Mesendoderm (in vitro differentiated cells): ENCODE data around the gene LYRM7.

Experiments
- DNase-seq: peaks from one replicate; pipeline ENCODE4 v3.0.0; 2013
- H2AK5ac ChIP-seq: 2 replicates; pipeline ENCODE4 v1.6.1; 2013; ENCODE audit warnings: low read length, inconsistent platforms
- H2BK120ac ChIP-seq: 2 replicates; pipeline ENCODE4 v1.6.1; 2013; ENCODE audit warnings: low read depth, mild to moderate bottlenecking, low read length, moderate library complexity, mixed read lengths
- H2BK15ac ChIP-seq: replicated peaks from 2 replicates; pipeline ENCODE4 v1.6.1; 2013; ENCODE audit warnings: low read depth, mild to moderate bottlenecking, moderate library complexity
- H2BK5ac ChIP-seq: 2 replicates; pipeline ENCODE4 v1.6.1; 2013; ENCODE audit warnings: low read length, inconsistent platforms
- H3K18ac ChIP-seq: 2 replicates; pipeline ENCODE4 v1.6.1; 2013; ENCODE audit warnings: mild to moderate bottlenecking, low read length, mixed read lengths
- H3K23ac ChIP-seq: one replicate; pipeline ENCODE4 v1.6.1; 2013; ENCODE audit warnings: low read length
- H3K27ac ChIP-seq: 2 replicates; pipeline ENCODE4 v1.5.1; 2013; ENCODE audit warnings: low read depth, mild to moderate bottlenecking, inconsistent platforms, low read length, moderate library complexity
- H3K27me3 ChIP-seq: 2 replicates; pipeline ENCODE4 v1.6.1; 2013; ENCODE audit warnings: low read length, control low read depth, mild to moderate bottlenecking, inconsistent platforms; ENCODE audit not compliant: insufficient read depth, poor library complexity
- H3K36me3 ChIP-seq: 2 replicates; pipeline ENCODE4 v1.6.1; 2013; ENCODE audit warnings: low read length, inconsistent platforms; ENCODE audit not compliant: control insufficient read depth, insufficient read depth
- H3K4ac ChIP-seq: one replicate; pipeline ENCODE4 v1.6.1; 2013; ENCODE audit warnings: low read depth, mild to moderate bottlenecking, low read length, moderate library complexity
- H3K4me1 ChIP-seq: 2 replicates; pipeline ENCODE4 v1.6.1; 2013; ENCODE audit warnings: low read depth, low read length, inconsistent platforms; ENCODE audit not compliant: control insufficient read depth
- H3K4me2 ChIP-seq: 2 replicates; pipeline ENCODE4 v1.6.1; 2013; ENCODE audit warnings: low read length
- H3K4me3 ChIP-seq: 2 replicates; pipeline ENCODE4 v1.5.1; 2013; ENCODE audit warnings: mild to moderate bottlenecking, low read length
- H3K56ac ChIP-seq: one replicate; pipeline ENCODE4 v1.6.1; 2013; ENCODE audit warnings: low read length
- H3K79me1 ChIP-seq: 2 replicates; pipeline ENCODE4 v1.6.1; 2013; ENCODE audit warnings: low read length, inconsistent platforms
- H3K79me2 ChIP-seq: 2 replicates; pipeline ENCODE4 v1.6.1; 2013; ENCODE audit warnings: mild to moderate bottlenecking, low read length; ENCODE audit not compliant: control insufficient read depth, insufficient read depth
- H3K9ac ChIP-seq: 2 replicates; pipeline ENCODE4 v1.6.1; 2013; ENCODE audit warnings: low read length, inconsistent platforms
- H4K5ac ChIP-seq: one replicate; pipeline ENCODE4 v1.6.1; 2013; ENCODE audit warnings: low read length
- H4K8ac ChIP-seq: one replicate; pipeline ENCODE4 v1.6.1; 2013; ENCODE audit warnings: low read depth, mild to moderate bottlenecking, control low read depth, low read length, moderate library complexity
- WGBS: extraction: QIAGEN DNeasy Blood & Tissue Kit; methylation state at CpG from one replicate; pipeline ENCODE4 v1.1.7; 2013; ENCODE audit warnings: low lambda C conversion rate, missing lambda C conversion rate; ENCODE audit not compliant: insufficient coverage; ENCODE audit errors: extremely low coverage; 5-methylcytosine and 5-hydroxymethylcytosine counted together

LYRM7 gene

DNA sequence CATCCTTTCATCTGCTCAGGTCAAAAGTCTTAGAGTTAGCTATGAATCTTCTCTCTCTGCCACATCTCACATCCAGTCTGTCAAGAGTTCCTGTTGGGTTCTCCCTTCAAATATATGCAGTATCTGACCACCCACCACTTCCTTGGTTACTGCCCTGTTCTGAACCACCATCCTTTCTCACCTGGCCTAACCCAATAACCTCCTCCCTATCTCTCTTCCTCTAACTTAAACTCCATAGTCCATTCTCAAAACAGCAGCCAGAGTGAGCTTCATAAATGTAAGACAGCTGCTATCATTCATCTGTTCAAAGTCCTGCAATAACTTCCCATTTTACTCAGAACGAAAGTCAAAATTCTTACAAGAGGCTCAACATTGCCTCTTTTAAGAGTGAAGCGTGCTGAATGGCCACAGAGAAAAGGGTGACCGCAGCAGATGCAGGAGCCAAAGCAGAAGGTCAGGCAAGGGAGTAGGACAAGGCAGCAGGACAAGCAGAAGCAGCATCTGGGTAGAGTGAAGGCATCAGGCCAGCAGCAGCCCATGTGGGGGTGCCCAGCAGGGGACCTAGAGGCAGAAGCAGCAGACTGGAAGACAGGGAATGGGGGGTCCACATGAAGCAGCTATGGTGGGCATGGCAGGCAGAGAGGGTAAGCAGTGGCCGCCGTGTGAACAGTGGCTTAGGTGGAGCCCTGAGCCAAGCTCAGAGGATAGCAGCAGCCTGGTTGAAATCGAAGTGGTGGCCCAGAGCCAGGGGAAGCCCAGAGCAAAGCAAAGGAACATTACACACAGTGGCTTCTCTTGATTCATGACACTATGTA, 53.9 kb downstream of the LYRM7 start:
- Histone ChIP-seq H3K23ac (no peak overlapping the region), H3K4me1 (no peaks in the 10 kb centered on the region), H3K79me1 (no peaks in the 10 kb centered on the region), H3K56ac (no peak overlapping the region), H2BK5ac (no peak overlapping the region), H3K4me2 (no peak overlapping the region), H3K9ac (no peak overlapping the region), H4K8ac (no peak overlapping the region), H3K4me3 (no peak overlapping the region), H3K18ac (no peak overlapping the region), H3K4ac (no peak overlapping the region), H2AK5ac (no peak overlapping the region), H2BK120ac (no peak overlapping the region), H3K27ac (no peak overlapping the region), H3K27me3 (no peaks in the 10 kb centered on the region), H4K5ac (no peak overlapping the region), H2BK15ac (no peak overlapping the region), H3K36me3 (no peaks in the 10 kb centered on the region), H3K79me2 (no peaks in the 10 kb centered on the region)
- no CpG with 5 or more reads among the region's 6 CpGs for WGBS
- DNase-seq: no peak

DNA sequence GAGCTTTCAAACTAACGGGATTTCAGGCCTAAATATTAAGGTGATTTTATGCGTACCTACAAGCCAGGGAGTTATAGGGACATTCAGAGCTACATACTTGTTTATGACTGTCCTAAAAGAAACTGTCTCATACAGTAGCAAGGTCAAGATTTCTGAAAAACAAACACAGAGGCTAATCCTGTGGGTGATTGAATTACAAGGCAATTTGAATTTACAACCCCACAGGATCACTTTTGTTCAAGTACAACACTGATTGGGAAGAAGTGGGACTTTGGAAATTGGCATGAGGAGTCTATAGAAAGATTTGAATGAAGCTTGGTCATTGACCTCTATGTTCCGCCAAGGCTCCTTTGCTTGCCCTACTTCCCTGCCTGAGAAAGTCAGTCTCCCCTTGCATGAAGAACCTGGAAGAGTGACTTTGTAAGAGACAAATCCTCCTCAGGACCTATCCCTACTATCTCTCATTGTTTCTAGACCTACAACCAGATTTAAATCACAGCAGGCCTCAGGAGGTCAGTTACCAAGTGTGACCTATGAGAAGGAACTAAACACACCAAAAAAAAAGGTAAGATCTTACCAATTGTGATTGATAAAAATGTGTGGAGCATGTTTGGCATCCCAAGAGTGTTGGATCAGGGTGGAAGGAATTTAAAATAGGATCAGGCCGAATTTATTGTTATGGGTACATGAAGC, 54.7 kb downstream of the LYRM7 start:
- no peaks in the 10 kb centered on the region for H3K4me1 ChIP-seq
- no peaks in the 10 kb centered on the region for H3K36me3 ChIP-seq
- no peak overlapping the region for H3K9ac ChIP-seq
- no peak overlapping the region for H4K5ac ChIP-seq
- no peak overlapping the region for H2BK15ac ChIP-seq
- H3K27me3 ChIP-seq: no peaks in the 10 kb centered on the region
- no peak overlapping the region for H2BK120ac ChIP-seq
- no peak overlapping the region for H3K23ac ChIP-seq
- no peaks in the 10 kb centered on the region for H3K79me2 ChIP-seq
- no peak overlapping the region for H4K8ac ChIP-seq
- H3K27ac ChIP-seq: no peak overlapping the region
- H3K79me1 ChIP-seq: no peaks in the 10 kb centered on the region
- no peak overlapping the region for H3K4me2 ChIP-seq
- no peak overlapping the region for H3K56ac ChIP-seq
- DNase-seq: no peak
- H3K18ac ChIP-seq: no peak overlapping the region
- no peak overlapping the region for H3K4ac ChIP-seq
- no peak overlapping the region for H3K4me3 ChIP-seq
- WGBS: no CpG with 5 or more reads among the region's 4 CpGs
- no peak overlapping the region for H2AK5ac ChIP-seq
- no peak overlapping the region for H2BK5ac ChIP-seq

GRCh38 chr5:131226899-131227298, 56.2 kb downstream of the LYRM7 start:
- Histone ChIP-seq H3K23ac (no peak overlapping the region), H3K4me2 (no peak overlapping the region), H3K9ac (no peak overlapping the region), H2BK5ac (no peak overlapping the region), H3K79me2 (no peaks in the 10 kb centered on the region), H3K36me3 (no peaks in the 10 kb centered on the region), H2BK15ac (no peak overlapping the region), H3K18ac (no peak overlapping the region), H3K4me1 (no peaks in the 10 kb centered on the region), H3K27me3 (no peaks in the 10 kb centered on the region), H4K8ac (no peak overlapping the region), H3K56ac (no peak overlapping the region), H3K4ac (no peak overlapping the region), H3K79me1 (no peaks in the 10 kb centered on the region), H3K27ac (no peak overlapping the region), H2BK120ac (no peak overlapping the region), H4K5ac (no peak overlapping the region), H2AK5ac (no peak overlapping the region), H3K4me3 (no peak overlapping the region)
- no peak for DNase-seq
- no CpG with 5 or more reads among the region's 2 CpGs for WGBS

DNA sequence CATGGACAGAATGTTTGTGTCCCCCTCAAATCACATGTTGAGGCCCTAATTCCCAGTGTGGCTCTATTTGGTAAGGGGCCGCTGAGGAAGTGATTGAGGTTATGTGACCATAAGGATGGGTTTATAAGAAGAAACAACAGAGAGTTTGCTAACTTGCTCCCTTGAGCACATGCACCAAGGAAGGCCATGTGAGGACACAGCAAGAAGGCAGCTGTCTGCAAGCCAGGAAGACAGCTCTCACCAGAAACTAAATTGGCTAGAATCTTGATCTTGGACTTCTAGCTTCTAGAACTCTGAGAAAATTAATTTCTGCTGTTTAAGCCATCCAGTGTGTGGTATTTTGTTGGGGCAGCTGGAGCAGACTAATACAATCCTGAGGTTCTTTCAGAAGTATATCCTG, 57.9 kb downstream of the LYRM7 start:
- H3K4me3 ChIP-seq: no peak overlapping the region
- no peak overlapping the region for H3K9ac ChIP-seq
- no peaks in the 10 kb centered on the region for H3K79me2 ChIP-seq
- no peak overlapping the region for H3K4me2 ChIP-seq
- no CpG with 5 or more reads among the region's 1 CpG for WGBS
- no peaks in the 10 kb centered on the region for H3K79me1 ChIP-seq
- H3K4me1 ChIP-seq: no peaks in the 10 kb centered on the region
- no peak overlapping the region for H2BK15ac ChIP-seq
- no peak overlapping the region for H2AK5ac ChIP-seq
- H3K4ac ChIP-seq: no peak overlapping the region
- H2BK5ac ChIP-seq: no peak overlapping the region
- DNase-seq: no peak
- no peak overlapping the region for H3K56ac ChIP-seq
- no peaks in the 10 kb centered on the region for H3K27me3 ChIP-seq
- H4K8ac ChIP-seq: no peak overlapping the region
- H3K36me3 ChIP-seq: no peaks in the 10 kb centered on the region
- no peak overlapping the region for H4K5ac ChIP-seq
- no peak overlapping the region for H3K27ac ChIP-seq
- no peak overlapping the region for H3K23ac ChIP-seq
- H2BK120ac ChIP-seq: no peak overlapping the region
- no peak overlapping the region for H3K18ac ChIP-seq

- DNase-seq: no peak
- no peak overlapping the region for H3K27ac ChIP-seq
- no peak overlapping the region for H2BK15ac ChIP-seq
- H3K4me1 ChIP-seq: no peaks in the 10 kb centered on the region
- H3K27me3 ChIP-seq: no peaks in the 10 kb centered on the region
- no peak overlapping the region for H2AK5ac ChIP-seq
- H4K5ac ChIP-seq: no peak overlapping the region
- no peak overlapping the region for H3K4me2 ChIP-seq
- H3K4me3 ChIP-seq: no peak overlapping the region
- H3K18ac ChIP-seq: no peak overlapping the region
- no peak overlapping the region for H2BK5ac ChIP-seq
- H3K36me3 ChIP-seq: no peaks in the 10 kb centered on the region
- no peaks in the 10 kb centered on the region for H3K79me1 ChIP-seq
- no peak overlapping the region for H3K56ac ChIP-seq
- no peak overlapping the region for H3K4ac ChIP-seq
- H2BK120ac ChIP-seq: no peak overlapping the region
- H3K23ac ChIP-seq: no peak overlapping the region
- no peak overlapping the region for H3K9ac ChIP-seq
- no peaks in the 10 kb centered on the region for H3K79me2 ChIP-seq
- no CpG with 5 or more reads among the region's 4 CpGs for WGBS
- H4K8ac ChIP-seq: no peak overlapping the region
Observed at GRCh38 chr5:131229623-131230022, 58.9 kb downstream of the LYRM7 start.
